Hair follicle dermal papilla cell (primary cell): Measurements from ENCODE around the gene RAB38. TPM values are rescaled to one million over a fixed set of nuclear protein-coding genes. Genes with fewer than 3 reads are reported as not detected.

Experiments
- small RNA-seq: library from RNA; depleted of rRNA; stranded (forward); fragments of <200 nt; gene quantifications from one replicate; pipeline ENCODE3, GENCODE V24; 2012
- total RNA-seq: library from RNA; depleted of rRNA; stranded (reverse); fragments of >200 nt; gene quantifications from 2 replicates; pipeline ENCODE4 v1.2.3, GENCODE V29; 2012

RAB38 gene
- total RNA-seq: 1.7 and 2.4 TPM in 2 replicates

GRCh38 chr11:88174709-88175568, at the start of gene RAB38:
Gene RAB38, minus strand, starts transcription at chr11:88175443. Its CDS starts 59 bp downstream, at chr11:88175384.

Small RNA genes lying within 50 kb of the gene (small RNA-seq; reads per million reads assigned to genes)
- gene MIR3166 (not detected), gene RF00019 (not detected)

Other genes with a start within 250 kb of the RAB38 start
- 57.9 and 60.0 TPM in 2 replicates for gene CTSC, start 162.3 kb upstream of the RAB38 start, total RNA-seq